NCI-H345 treated with DMSO at 0.1 percent for 48 hours (cell line): ENCODE measurements around the gene TNS1.

Experiments
- DNase-seq: peaks from one replicate; lab custom pipeline; 2025; ENCODE audit not compliant: unreplicated experiment; lab: John Stamatoyannopoulos, UW

Gene TNS1

GRCh38 chr2:217801711-217802110 lies 201.1 kb downstream of the TNS1 start:
- DNase-seq = no peak

GRCh38 chr2:217801115-217801531 lies 201.7 kb downstream of the TNS1 start:
- DNase-seq = no peak

GRCh38 chr2:217800433-217801114 lies 202.2 kb downstream of the TNS1 start:
- DNase-seq = no peak

GRCh38 chr2:217799563-217800432 lies 203.0 kb downstream of the TNS1 start:
- DNase-seq = no peak

GRCh38 chr2:217798743-217799562 lies 203.8 kb downstream of the TNS1 start:
- no peak for DNase-seq

GRCh38 chr2:217798191-217798590 lies 204.6 kb downstream of the TNS1 start:
- DNase-seq = no peak

- DNase-seq = peak; percentile 76
Observed at GRCh38 chr2:217797661-217798069, 205.1 kb downstream of the TNS1 start.

- no peak for DNase-seq
Observed at GRCh38 chr2:217797165-217797564, 205.6 kb downstream of the TNS1 start.

GRCh38 chr2:217795706-217796465 lies 206.9 kb downstream of the TNS1 start:
- DNase-seq = no peak

GRCh38 chr2:217795067-217795466 lies 207.7 kb downstream of the TNS1 start:
- no peak for DNase-seq

- no peak for DNase-seq
Observed at GRCh38 chr2:217794133-217794986, 208.4 kb downstream of the TNS1 start.

GRCh38 chr2:217793566-217794132 lies 209.1 kb downstream of the TNS1 start:
- DNase-seq = no peak

GRCh38 chr2:217792626-217793527 lies 209.9 kb downstream of the TNS1 start:
- no peak for DNase-seq

GRCh38 chr2:217791551-217791950 lies 211.2 kb downstream of the TNS1 start:
- DNase-seq = no peak

GRCh38 chr2:217790681-217791392 lies 212.0 kb downstream of the TNS1 start:
- no peak for DNase-seq

- no peak for DNase-seq
Observed at GRCh38 chr2:217790195-217790594, 212.6 kb downstream of the TNS1 start.

- no peak for DNase-seq
Observed at GRCh38 chr2:217789736-217790181, 213.0 kb downstream of the TNS1 start.
